Nephron progenitor cell (in vitro differentiated cells): ENCODE data around the gene MXRA8.
A peak's percentile ranks its signal among the peaks of the same experiment; 100 is the strongest.

Source experiments
- DNase-seq: peaks from one replicate; pipeline ENCODE4 v3.0.0; 2021
- H3K27ac Mint-ChIP-seq: 2 replicates; pipeline ENCODE4 v1.8.0; 2021; ENCODE audit warnings: mild to moderate bottlenecking, moderate library complexity, mixed read lengths
- H3K27me3 Mint-ChIP-seq: 2 replicates; pipeline ENCODE4 v1.8.0; 2021; ENCODE audit warnings: mild to moderate bottlenecking, low read depth, mixed read lengths; ENCODE audit not compliant: poor library complexity
- H3K36me3 Mint-ChIP-seq: 2 replicates; pipeline ENCODE4 v1.8.0; 2021; ENCODE audit warnings: low read depth, mixed read lengths
- H3K4me1 Mint-ChIP-seq: 2 replicates; pipeline ENCODE4 v1.8.0; 2021; ENCODE audit warnings: mixed read lengths
- H3K4me3 Mint-ChIP-seq: 2 replicates; pipeline ENCODE4 v1.8.0; 2021; ENCODE audit warnings: mild to moderate bottlenecking, moderate library complexity, mixed read lengths
- H3K9me3 Mint-ChIP-seq: 2 replicates; pipeline ENCODE4 v1.8.0; 2021; ENCODE audit warnings: mild to moderate bottlenecking, moderate library complexity, mixed read lengths
- TF ChIP-seq, protein P1 (sequence below): fragments of 200-600 bp; sonication (generic); IDR thresholded peaks from 2 replicates; pipeline ENCODE4 v1.5.0; 2021; ENCODE audit warnings: antibody characterized with exemption

MXRA8 gene

GRCh38 chr1:1349256-1350012 is 8.9 kb downstream of the MXRA8 start, which contains the start of gene DVL1:
Gene DVL1, minus strand, starts transcription at chr1:1349418. Its CDS starts 353 bp downstream, at chr1:1349065.
- H3K27ac Mint-ChIP-seq: no peak within 1 kb of the TSS
- peaks cover 3% of the 10 kb centered on the region for H3K27me3 Mint-ChIP-seq
- H3K9me3 Mint-ChIP-seq: no peaks in the 10 kb centered on the region
- peaks cover 45% of the 10 kb centered on the region for H3K4me1 Mint-ChIP-seq
- DNase-seq: peak; percentile 81
- peak within 1 kb of the TSS; percentile 82 for H3K4me3 Mint-ChIP-seq
- no peaks in the 10 kb centered on the region for H3K36me3 Mint-ChIP-seq
- TF ChIP-seq, protein P1, sequence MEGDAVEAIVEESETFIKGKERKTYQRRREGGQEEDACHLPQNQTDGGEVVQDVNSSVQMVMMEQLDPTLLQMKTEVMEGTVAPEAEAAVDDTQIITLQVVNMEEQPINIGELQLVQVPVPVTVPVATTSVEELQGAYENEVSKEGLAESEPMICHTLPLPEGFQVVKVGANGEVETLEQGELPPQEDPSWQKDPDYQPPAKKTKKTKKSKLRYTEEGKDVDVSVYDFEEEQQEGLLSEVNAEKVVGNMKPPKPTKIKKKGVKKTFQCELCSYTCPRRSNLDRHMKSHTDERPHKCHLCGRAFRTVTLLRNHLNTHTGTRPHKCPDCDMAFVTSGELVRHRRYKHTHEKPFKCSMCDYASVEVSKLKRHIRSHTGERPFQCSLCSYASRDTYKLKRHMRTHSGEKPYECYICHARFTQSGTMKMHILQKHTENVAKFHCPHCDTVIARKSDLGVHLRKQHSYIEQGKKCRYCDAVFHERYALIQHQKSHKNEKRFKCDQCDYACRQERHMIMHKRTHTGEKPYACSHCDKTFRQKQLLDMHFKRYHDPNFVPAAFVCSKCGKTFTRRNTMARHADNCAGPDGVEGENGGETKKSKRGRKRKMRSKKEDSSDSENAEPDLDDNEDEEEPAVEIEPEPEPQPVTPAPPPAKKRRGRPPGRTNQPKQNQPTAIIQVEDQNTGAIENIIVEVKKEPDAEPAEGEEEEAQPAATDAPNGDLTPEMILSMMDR: peak; percentile 22

DNA sequence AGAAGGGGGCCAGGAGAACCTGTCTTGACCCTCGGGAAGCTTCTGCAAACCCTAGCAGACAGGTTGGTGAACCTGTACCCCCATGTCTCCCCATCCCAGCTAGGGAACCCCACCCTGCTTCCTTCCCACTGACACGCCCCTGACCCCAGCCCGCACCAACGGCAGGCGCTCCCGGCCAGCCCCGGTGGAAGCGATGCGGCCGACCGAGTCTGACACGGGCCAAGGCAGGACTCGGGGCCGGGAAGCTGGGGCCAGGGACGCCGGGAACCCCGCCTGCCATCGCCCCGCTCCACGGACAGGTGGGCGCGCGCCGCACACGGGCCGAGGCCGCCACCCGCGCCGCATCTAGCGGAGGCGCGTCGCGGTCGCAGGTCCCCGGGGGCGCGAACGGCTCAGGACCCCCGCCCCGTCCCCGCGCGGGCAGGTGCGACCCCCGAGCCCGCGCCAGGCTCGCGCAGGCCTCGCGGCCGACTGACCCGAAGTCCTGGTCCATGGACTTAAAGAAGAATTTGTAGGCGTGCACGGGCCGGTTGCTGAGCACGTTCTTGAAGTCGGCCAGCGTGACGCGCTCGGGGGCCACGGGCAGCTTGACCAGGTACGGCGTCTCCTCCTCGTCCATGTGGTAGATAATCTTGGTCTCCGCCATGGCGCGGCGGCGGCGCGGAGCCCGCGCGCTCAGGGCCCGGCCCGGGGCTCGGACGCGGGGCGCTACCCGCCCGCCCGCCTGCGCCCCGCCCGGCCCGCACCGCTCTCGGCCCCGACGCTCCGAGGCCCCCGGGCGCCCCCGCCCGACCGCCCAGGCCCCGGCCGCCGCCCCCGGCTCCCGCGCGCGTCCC is 9.7 kb downstream of the MXRA8 start:
- Mint-ChIP-seq H3K27me3 (peaks cover 3% of the 10 kb centered on the region), H3K36me3 (no peaks in the 10 kb centered on the region), H3K4me3 (peak overlapping the region; percentile 82), H3K4me1 (peaks cover 37% of the 10 kb centered on the region), H3K9me3 (no peaks in the 10 kb centered on the region), H3K27ac (no peak overlapping the region)
- TF ChIP-seq, protein P1: no peak
- DNase-seq: peak; percentile 50

GRCh38 chr1:1347663-1348419 is 10.5 kb downstream of the MXRA8 start:
- DNase-seq: peak; percentile 58
- no peaks in the 10 kb centered on the region for H3K9me3 Mint-ChIP-seq
- peaks cover 3% of the 10 kb centered on the region for H3K27me3 Mint-ChIP-seq
- TF ChIP-seq, protein P1: no peak
- H3K36me3 Mint-ChIP-seq: no peaks in the 10 kb centered on the region
- H3K4me1 Mint-ChIP-seq: peaks cover 29% of the 10 kb centered on the region
- H3K27ac Mint-ChIP-seq: no peak overlapping the region
- H3K4me3 Mint-ChIP-seq: peak overlapping the region; percentile 82

GRCh38 chr1:1347026-1347595 is 11.2 kb downstream of the MXRA8 start:
- TF ChIP-seq, protein P1: no peak
- no peaks in the 10 kb centered on the region for H3K36me3 Mint-ChIP-seq
- H3K27me3 Mint-ChIP-seq: no peaks in the 10 kb centered on the region
- H3K4me3 Mint-ChIP-seq: peak overlapping the region; percentile 82
- DNase-seq: no peak
- no peaks in the 10 kb centered on the region for H3K9me3 Mint-ChIP-seq
- H3K27ac Mint-ChIP-seq: no peak overlapping the region
- H3K4me1 Mint-ChIP-seq: peaks cover 22% of the 10 kb centered on the region

GRCh38 chr1:1346501-1346890 is 11.9 kb downstream of the MXRA8 start:
- Mint-ChIP-seq H3K4me3 (peak overlapping the region; percentile 82), H3K4me1 (peaks cover 19% of the 10 kb centered on the region), H3K27ac (no peak overlapping the region), H3K27me3 (no peaks in the 10 kb centered on the region), H3K36me3 (no peaks in the 10 kb centered on the region), H3K9me3 (no peaks in the 10 kb centered on the region)
- TF ChIP-seq, protein P1: no peak
- DNase-seq: no peak
